Measurements from ENCODE around the gene ITGA2B. TPM values are rescaled to one million over a fixed set of nuclear protein-coding genes. Genes with fewer than 3 reads are reported as not detected.

The ITGA2B gene
- total and polyA plus RNA-seq, 2 of the 4 experiments (the other 2 are of a cell fraction), result under 0.01 to 0.26 TPM

GRCh38 chr17:44348234-44348987 lies 41.0 kb downstream of the ITGA2B start:
- intact Hi-C loops (cut with micrococcal nuclease), result loop anchor here (5.0 kb wide), 1 partner anchor 146 kb away; no protein-coding TSS in a partner anchor
- Histone ChIP-seq H3K14ac (replicated peaks; ENCODE audit: low read depth, low read length) (no peak overlapping the region), H2BK120ac (ENCODE audit: low read depth, low read length) (no peak overlapping the region), H3K4ac (ENCODE audit: low read depth, low read length) (no peak overlapping the region), H2BK5ac (ENCODE audit: low read depth, low read length, poor library complexity, severe bottlenecking) (no peak overlapping the region), H3K9ac (ENCODE audit: low read depth, low read length) (no peak overlapping the region), H4K91ac (ENCODE audit: insufficient read depth, low read depth, low read length) (no peak overlapping the region), H2AK9ac (replicated peaks; ENCODE audit: low read depth, low read length, poor library complexity) (peak overlapping the region; percentile 60), H3K9me1 (ENCODE audit: insufficient read depth, low read length) (peaks cover 10% of the 10 kb centered on the region; the same call in 1 of the 2 replicates), H3K4me3 (ENCODE audit: insufficient read depth, low read depth, low read length) (no peak overlapping the region), H3K4me1 (ENCODE audit: control insufficient read depth, insufficient read depth, low read length) (peaks cover 4% of the 10 kb centered on the region; the same call in 1 of the 2 replicates), H4K20me1 (ENCODE audit: insufficient read depth, low read length) (peaks cover 16% of the 10 kb centered on the region; the same call in 1 of the 2 replicates), H3K27me3 (ENCODE audit: control insufficient read depth, insufficient read depth, low read length) (no peaks in the 10 kb centered on the region), H3K18ac (ENCODE audit: low read depth, low read length) (no peak overlapping the region), H3K23ac (ENCODE audit: low read depth, low read length) (no peak overlapping the region), H4K8ac (ENCODE audit: low read depth in 2 of 2, low read length in 2 of 2) (no peak overlapping the region), H3K4me2 (ENCODE audit: low read depth, low read length) (no peak overlapping the region), H3K36me3 (ENCODE audit: control insufficient read depth, insufficient read depth, low read length) (peaks cover 32% of the 10 kb centered on the region), H4K5ac (ENCODE audit: low read depth, low read length) (no peak overlapping the region), H2AFZ (replicated peaks; ENCODE audit: low read length, poor library complexity) (no peak overlapping the region), H3K56ac (ENCODE audit: extremely low read depth, insufficient read depth, low read length) (no peak overlapping the region), H3K79me1 (ENCODE audit: low read depth in 1 of 2, low read length in 2 of 2) (peaks cover 5 to 31% of the 10 kb centered on the region in 2 experiments), H2AK5ac (ENCODE audit: low read depth, low read length) (no peak overlapping the region), H2BK20ac (ENCODE audit: low read depth, low read length) (no peak overlapping the region), H2BK15ac (ENCODE audit: low read depth, low read length) (no peak overlapping the region), H3K27ac (ENCODE audit: insufficient read depth, low read length) (no peak overlapping the region), H3K9me3 (ENCODE audit: control insufficient read depth, insufficient read depth, low read length) (no peaks in the 10 kb centered on the region)
- BruUV-seq (replicated peaks), result no TSS peak
- ChIA-PET CTCF (no interaction called here), POLR2A (ENCODE audit: unreplicated experiment) (no interaction called here)
- WGBS, 2 experiments (ENCODE audit: extremely low coverage in 2 of 2, insufficient read length in 1 of 2), result 100% methylated on average over 2 of the region's 9 CpGs; no CpG with 5 or more reads in 1 of the 2 experiments
- TF ChIP-seq MAZ (IDR thresholded peaks at IDR 0.05; ENCODE audit: borderline replicate concordance, low read depth, low read length) (no peak), USF2 (IDR thresholded peaks at IDR 0.05; ENCODE audit: low read depth, low read length) (peak; percentile 88), RAD21 (IDR thresholded peaks at IDR 0.05; ENCODE audit: low read length) (no peak), CTCF (conservative IDR thresholded peaks at IDR 0.05; ENCODE audit: low read depth, low read length) (no peak), POLR2A (IDR thresholded peaks at IDR 0.05; ENCODE audit: low read depth, low read length) (no peak), BHLHE40 (IDR thresholded peaks at IDR 0.05; ENCODE audit: low read depth, low read length) (no peak), MXI1 (IDR thresholded peaks at IDR 0.05; ENCODE audit: borderline replicate concordance, low read depth, low read length) (peak; percentile 95)
- no peak for ATAC-seq (ENCODE audit: low read depth)
- in situ Hi-C loops (cut with MboI; ENCODE audit: low sequenced_read_pairs), result no loop called here
- dilution Hi-C loops (cut with HindIII; ENCODE audit: low sequenced_read_pairs, unreplicated experiment), result no loop called here
- DNase-seq, result peak; percentile 57
